Activated T-cell treated with anti-CD3 and anti-CD28 coated beads for 1 hour (primary cell): ENCODE results near the gene HYDIN.
"Not testable (repeated sequence)": the region's sequence is repeated elsewhere in the genome, so short reads cannot be mapped to it uniquely, and the experiment has no call there.

Experiments
- DNase-seq: peaks from one replicate; pipeline ENCODE4 v3.0.0-alpha.2; 2020; ENCODE audit warnings: low read depth

Gene HYDIN

GRCh38 chr16:71105881-71106280 lies 124.6 kb downstream of the HYDIN start:
- not testable (repeated sequence) for DNase-seq

GRCh38 chr16:71083573-71083972 lies 146.9 kb downstream of the HYDIN start:
- not testable (repeated sequence) for DNase-seq

- DNase-seq, result not testable (repeated sequence)
Measured at GRCh38 chr16:71080777-71081176, 149.7 kb downstream of the HYDIN start.

GRCh38 chr16:71080262-71080661 lies 150.3 kb downstream of the HYDIN start:
- DNase-seq, result not testable (repeated sequence)

GRCh38 chr16:71070651-71071050 lies 159.9 kb downstream of the HYDIN start:
- DNase-seq, result not testable (repeated sequence)

GRCh38 chr16:71069842-71070241 lies 160.7 kb downstream of the HYDIN start:
- not testable (repeated sequence) for DNase-seq

GRCh38 chr16:71053897-71054609 lies 176.5 kb downstream of the HYDIN start:
- not testable (repeated sequence) for DNase-seq

GRCh38 chr16:71050307-71050706 lies 180.2 kb downstream of the HYDIN start:
- DNase-seq, result not testable (repeated sequence)

- not testable (repeated sequence) for DNase-seq
Measured at GRCh38 chr16:71039368-71040111, 191.0 kb downstream of the HYDIN start.

- DNase-seq, result not testable (repeated sequence)
Measured at GRCh38 chr16:71038421-71038820, 192.1 kb downstream of the HYDIN start.

GRCh38 chr16:71037987-71038386 lies 192.5 kb downstream of the HYDIN start:
- not testable (repeated sequence) for DNase-seq

- not testable (repeated sequence) for DNase-seq
Measured at GRCh38 chr16:71028032-71028727, 202.3 kb downstream of the HYDIN start.

- not testable (repeated sequence) for DNase-seq
Measured at GRCh38 chr16:71027511-71027910, 203.0 kb downstream of the HYDIN start.

- not testable (repeated sequence) for DNase-seq
Measured at GRCh38 chr16:71023851-71024439, 206.6 kb downstream of the HYDIN start.

GRCh38 chr16:71021961-71022537 lies 208.5 kb downstream of the HYDIN start:
- DNase-seq, result not testable (repeated sequence)

- DNase-seq, result not testable (repeated sequence)
Measured at GRCh38 chr16:71019067-71019682, 211.3 kb downstream of the HYDIN start.

GRCh38 chr16:71015419-71015818 lies 215.1 kb downstream of the HYDIN start:
- not testable (repeated sequence) for DNase-seq

- DNase-seq, result not testable (repeated sequence)
Measured at GRCh38 chr16:71009440-71010223, 220.9 kb downstream of the HYDIN start.

- DNase-seq, result not testable (repeated sequence)
Measured at GRCh38 chr16:71006516-71006915, 224.0 kb downstream of the HYDIN start.

GRCh38 chr16:70999735-71000134 lies 230.8 kb downstream of the HYDIN start:
- not testable (repeated sequence) for DNase-seq
